C4-2B (cell line): ENCODE measurements around the gene CCDC3.

Experiments used
- H3K27ac ChIP-seq: fragments of 450-650 bp; 2 replicates; pipeline ENCODE4 v1.5.1; 2017
- ZFX ChIP-seq: fragments of 450-650 bp; IDR thresholded peaks from 2 replicates; pipeline ENCODE4 v1.6.1; 2017
- TF ChIP-seq, protein P1 (sequence below): fragments of 450-650 bp; conservative IDR thresholded peaks from 2 replicates; pipeline ENCODE4 v1.5.1; 2017; ENCODE audit warnings: mild to moderate bottlenecking

CCDC3 gene

DNA sequence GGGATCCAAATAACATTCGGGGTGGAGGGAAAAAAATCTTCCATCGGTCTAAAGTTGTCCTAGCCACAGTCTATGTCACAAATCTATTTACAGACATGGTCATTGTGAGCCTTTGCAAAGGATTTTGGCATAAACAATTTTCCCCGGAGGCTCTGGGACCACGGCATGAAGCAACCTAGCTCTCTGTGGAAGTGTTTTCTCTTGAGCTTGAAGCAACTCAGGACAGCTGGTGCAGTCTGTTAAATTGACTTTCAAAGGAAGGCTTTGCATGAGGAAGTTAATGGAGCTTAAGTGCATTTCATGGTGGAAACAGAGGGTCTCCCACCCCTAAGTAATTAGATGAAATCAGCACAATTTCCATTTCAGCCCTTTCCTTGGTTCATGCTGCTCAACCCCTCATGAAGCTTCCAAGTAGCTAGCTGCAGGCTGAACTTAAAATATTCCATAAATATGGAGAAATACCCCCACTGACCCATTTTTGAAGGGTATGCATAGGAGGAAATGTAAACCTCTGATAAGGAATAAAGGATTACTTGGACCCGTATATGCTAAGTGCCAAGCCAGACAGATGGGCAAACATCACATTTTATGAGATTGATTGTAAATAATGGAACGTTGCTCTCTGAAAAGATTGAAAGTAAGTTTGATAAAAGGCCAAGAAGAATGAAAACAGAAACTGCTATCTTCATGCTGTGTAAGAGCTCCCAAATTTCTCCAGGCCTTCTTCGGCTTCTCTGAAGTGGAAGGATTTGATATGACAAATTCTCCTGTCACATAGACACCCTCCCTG is 39.9 kb downstream of the CCDC3 start:
- H3K27ac ChIP-seq = no peak overlapping the region
- no peak for TF ChIP-seq ZFX
- TF ChIP-seq, protein P1, sequence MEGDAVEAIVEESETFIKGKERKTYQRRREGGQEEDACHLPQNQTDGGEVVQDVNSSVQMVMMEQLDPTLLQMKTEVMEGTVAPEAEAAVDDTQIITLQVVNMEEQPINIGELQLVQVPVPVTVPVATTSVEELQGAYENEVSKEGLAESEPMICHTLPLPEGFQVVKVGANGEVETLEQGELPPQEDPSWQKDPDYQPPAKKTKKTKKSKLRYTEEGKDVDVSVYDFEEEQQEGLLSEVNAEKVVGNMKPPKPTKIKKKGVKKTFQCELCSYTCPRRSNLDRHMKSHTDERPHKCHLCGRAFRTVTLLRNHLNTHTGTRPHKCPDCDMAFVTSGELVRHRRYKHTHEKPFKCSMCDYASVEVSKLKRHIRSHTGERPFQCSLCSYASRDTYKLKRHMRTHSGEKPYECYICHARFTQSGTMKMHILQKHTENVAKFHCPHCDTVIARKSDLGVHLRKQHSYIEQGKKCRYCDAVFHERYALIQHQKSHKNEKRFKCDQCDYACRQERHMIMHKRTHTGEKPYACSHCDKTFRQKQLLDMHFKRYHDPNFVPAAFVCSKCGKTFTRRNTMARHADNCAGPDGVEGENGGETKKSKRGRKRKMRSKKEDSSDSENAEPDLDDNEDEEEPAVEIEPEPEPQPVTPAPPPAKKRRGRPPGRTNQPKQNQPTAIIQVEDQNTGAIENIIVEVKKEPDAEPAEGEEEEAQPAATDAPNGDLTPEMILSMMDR = no peak

DNA sequence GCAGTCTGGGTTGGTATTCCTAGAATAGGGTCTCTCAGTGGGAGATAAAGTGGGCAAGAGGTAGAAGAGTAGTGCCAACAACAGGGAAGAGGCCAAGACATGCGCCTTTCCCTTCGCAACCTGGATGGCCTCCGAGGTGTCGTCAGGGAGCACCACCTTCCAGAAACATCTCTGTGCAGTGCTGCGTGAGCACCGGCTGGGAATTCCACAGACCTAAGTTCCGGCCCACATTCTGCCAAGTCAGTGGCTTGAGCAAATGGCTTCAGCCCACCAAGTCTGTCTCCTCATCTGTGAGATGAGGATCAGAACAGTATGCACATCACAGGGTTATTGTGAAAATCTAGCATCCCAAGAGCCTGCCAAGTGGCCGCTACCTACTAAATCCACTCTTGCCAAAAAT is 40.6 kb downstream of the CCDC3 start:
- TF ChIP-seq, protein P1 = no peak
- TF ChIP-seq ZFX = no peak
- H3K27ac ChIP-seq = no peak overlapping the region

DNA sequence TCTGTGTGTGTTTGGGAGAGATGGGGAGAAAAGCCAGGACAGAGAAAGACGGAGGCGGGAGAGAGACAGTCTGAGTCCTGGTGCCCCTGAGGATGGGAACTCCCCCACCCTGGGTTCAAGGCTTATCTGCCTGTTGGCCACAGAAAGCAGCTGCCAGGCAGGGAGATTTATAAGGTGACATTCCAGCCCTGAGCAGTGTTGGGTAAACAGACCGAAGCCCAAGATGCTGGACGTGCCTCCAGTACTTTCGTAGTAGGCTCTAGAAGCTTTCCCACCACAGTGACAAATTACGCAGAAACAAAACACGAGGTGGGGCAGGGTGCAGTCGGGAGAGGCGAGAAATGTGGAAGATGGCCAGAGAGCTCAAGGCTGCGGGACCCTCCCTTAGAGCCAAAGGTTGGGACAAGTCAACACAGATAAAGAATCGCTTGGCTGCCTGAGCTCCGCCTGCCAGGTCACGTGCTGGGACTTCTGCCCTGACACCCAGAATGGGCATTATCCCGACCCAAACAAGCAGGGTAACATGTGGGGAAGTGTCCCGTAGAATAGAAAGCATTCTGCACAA is 41.1 kb downstream of the CCDC3 start:
- TF ChIP-seq ZFX = no peak
- TF ChIP-seq, protein P1 = no peak
- H3K27ac ChIP-seq = no peak overlapping the region

DNA sequence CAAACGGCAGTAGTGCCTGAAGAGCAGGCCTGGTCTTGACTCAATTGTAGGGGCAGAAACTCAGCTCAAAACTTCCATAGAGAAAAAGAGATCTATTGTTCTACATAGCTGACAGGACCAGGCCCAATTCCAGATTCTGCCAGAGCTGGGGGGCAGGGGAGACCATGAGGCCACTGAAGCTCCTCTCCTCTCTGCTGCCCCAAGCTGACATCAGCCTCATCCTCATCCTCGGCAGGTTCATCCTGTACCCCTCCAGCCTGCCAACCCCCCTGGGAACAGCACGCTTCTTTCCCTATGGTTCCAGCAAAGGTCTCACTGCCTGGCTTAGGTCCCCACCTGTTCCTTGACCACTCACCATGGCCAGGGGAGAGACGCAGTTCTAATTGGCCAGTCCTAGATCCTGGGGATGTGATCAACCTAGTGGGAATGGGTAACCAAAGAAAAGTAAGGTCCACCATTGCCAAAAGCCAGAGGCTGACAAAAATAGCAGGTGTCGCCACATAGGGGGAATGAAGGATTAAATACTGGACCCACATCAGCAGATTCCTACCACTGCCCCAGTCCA is 42.9 kb downstream of the CCDC3 start:
- TF ChIP-seq, protein P1 = no peak
- no peak for TF ChIP-seq ZFX

DNA sequence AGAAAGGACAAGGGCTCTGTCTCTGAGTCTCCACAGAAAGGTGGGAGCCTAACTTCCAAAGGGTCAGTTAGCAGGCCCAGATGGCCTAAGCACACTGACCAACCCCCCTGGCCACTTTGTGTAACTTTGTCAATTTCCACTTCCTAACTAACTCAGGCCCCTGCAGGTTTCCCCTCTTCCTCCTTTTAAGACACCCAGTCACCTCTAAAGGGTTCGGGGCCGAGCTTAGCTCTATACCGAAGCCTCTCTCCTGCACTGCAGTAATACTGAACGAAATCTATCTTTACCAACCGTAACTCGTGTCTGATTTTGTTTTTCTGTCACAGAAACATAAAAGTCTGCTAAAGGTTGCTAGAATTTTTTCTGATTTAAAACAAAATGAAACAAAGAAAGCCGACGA is 44.4 kb downstream of the CCDC3 start:
- TF ChIP-seq ZFX = no peak
- TF ChIP-seq, protein P1 = no peak

More for the DNA sequence above, 42.9 kb downstream of the CCDC3 start:
- H3K27ac ChIP-seq = no peak overlapping the region

DNA sequence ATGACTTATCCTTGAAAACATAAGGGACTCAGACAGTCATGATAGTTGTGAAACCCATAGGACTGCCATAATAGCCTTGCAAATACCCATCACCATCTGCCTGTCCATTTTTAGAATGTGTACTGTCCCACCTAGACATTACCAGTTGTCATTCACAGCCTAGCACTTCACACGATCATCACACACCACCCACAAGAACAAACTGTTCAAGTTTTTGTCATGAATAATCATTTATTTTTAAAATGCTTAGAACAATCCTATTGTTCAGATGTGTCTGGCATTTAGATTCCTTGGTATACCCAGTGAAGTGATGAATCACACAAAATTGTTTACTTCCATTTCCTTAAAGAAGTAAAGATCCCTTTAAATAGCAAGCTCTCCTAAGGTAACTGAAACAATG is 46.6 kb downstream of the CCDC3 start:
- H3K27ac ChIP-seq = no peak overlapping the region
- no peak for TF ChIP-seq ZFX
- TF ChIP-seq, protein P1 = no peak

More for the DNA sequence above, 44.4 kb downstream of the CCDC3 start:
- H3K27ac ChIP-seq = no peak overlapping the region

DNA sequence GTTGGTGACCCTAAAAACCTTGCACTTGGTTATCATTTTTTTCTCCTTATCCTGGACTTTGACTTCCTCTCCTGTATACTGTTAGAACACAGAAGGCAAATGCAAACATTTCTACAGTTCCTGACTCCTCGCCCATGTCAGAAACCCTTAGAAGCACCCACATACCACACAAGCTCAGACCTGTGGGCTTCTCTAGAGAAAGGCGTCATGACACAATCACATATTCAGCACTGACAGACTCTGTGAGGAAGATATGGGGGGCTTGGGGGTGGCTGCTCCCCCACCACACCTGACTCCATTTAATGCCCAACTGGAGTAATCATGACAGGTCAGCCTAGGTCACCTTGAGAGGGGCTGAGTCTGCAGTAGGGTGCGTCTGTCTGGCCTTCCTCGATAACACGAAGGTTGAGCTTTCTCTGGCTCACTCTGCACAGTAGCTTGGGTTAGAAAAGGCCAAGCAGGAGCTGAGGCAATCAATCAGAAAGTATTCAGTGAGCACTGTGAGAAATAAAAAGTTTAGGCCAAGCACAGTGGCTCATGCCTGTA is 50.9 kb downstream of the CCDC3 start:
- TF ChIP-seq ZFX = no peak
- TF ChIP-seq, protein P1 = no peak
- H3K27ac ChIP-seq = no peak overlapping the region
